H9 (cell line): ENCODE results near the gene ABCC4. TPM values are rescaled to one million over a fixed set of nuclear protein-coding genes. Genes with fewer than 3 reads are reported as not detected.

Experiments used
- DNase-seq: peaks from one replicate; pipeline ENCODE4 v3.0.0-alpha.2; 2017
- H2AFZ ChIP-seq: one replicate; pipeline ENCODE4 v1.6.1; 2013; ENCODE audit warnings: mild to moderate bottlenecking, low read length, control low read depth, moderate library complexity
- H2AK5ac ChIP-seq: 2 replicates; pipeline ENCODE4 v1.6.1; 2013; ENCODE audit warnings: low read length, control low read depth, mixed read lengths; ENCODE audit not compliant: insufficient read length
- H2BK120ac ChIP-seq: one replicate; pipeline ENCODE4 v1.6.1; 2013; ENCODE audit warnings: low read depth, mild to moderate bottlenecking, low read length, control low read depth, inconsistent platforms; ENCODE audit not compliant: poor library complexity, severe bottlenecking
- H2BK12ac ChIP-seq: 2 replicates; pipeline ENCODE4 v1.6.1; 2013; ENCODE audit warnings: low read length, control low read depth, mixed read lengths, low read depth; ENCODE audit not compliant: insufficient read length
- H2BK15ac ChIP-seq: 2 replicates; pipeline ENCODE4 v1.6.1; 2013; ENCODE audit warnings: low read depth, low read length, control low read depth
- H2BK20ac ChIP-seq: one replicate; pipeline ENCODE4 v1.6.1; 2013; ENCODE audit warnings: low read depth, mild to moderate bottlenecking, low read length, control low read depth, inconsistent platforms; ENCODE audit not compliant: poor library complexity, severe bottlenecking
- H2BK5ac ChIP-seq: 2 replicates; pipeline ENCODE4 v1.6.1; 2013; ENCODE audit warnings: low read length, control low read depth, mixed read lengths; ENCODE audit not compliant: insufficient read length
- H3K14ac ChIP-seq: 2 replicates; pipeline ENCODE4 v1.6.1; 2013; ENCODE audit warnings: low read length, control low read depth; ENCODE audit not compliant: insufficient read depth
- H3K18ac ChIP-seq: 2 replicates; pipeline ENCODE4 v1.6.1; 2013; ENCODE audit warnings: low read depth, mild to moderate bottlenecking, mixed read lengths, low read length, control low read depth; ENCODE audit not compliant: insufficient read length
- H3K23ac ChIP-seq: 2 replicates; pipeline ENCODE4 v1.6.1; 2013; ENCODE audit warnings: low read length, control low read depth, mixed read lengths, low read depth; ENCODE audit not compliant: insufficient read length
- H3K23me2 ChIP-seq: 2 replicates; pipeline ENCODE4 v1.6.1; 2013; ENCODE audit warnings: low read depth, mild to moderate bottlenecking, mixed read lengths, low read length, control low read depth; ENCODE audit not compliant: insufficient read length, poor library complexity, severe bottlenecking
- H3K27ac ChIP-seq: 2 replicates; pipeline ENCODE4 v1.5.1; 2013; ENCODE audit warnings: low read length, control low read depth, mixed read lengths, low read depth; ENCODE audit not compliant: insufficient read length
- H3K27me3 ChIP-seq: 2 replicates; pipeline ENCODE4 v1.6.1; 2013; ENCODE audit warnings: low read length, control low read depth, inconsistent platforms; ENCODE audit not compliant: insufficient read depth
- H3K4ac ChIP-seq: 2 replicates; pipeline ENCODE4 v1.6.1; 2013; ENCODE audit warnings: low read depth, mild to moderate bottlenecking, control low read depth, inconsistent platforms, low read length, moderate library complexity
- H3K4me1 ChIP-seq: 2 replicates; pipeline ENCODE4 v1.6.1; 2013; ENCODE audit warnings: low read length, control low read depth, inconsistent platforms; ENCODE audit not compliant: insufficient read depth
- H3K4me2 ChIP-seq: 2 replicates; pipeline ENCODE4 v1.6.1; 2013; ENCODE audit warnings: low read length, control low read depth, mixed read lengths; ENCODE audit not compliant: insufficient read length, insufficient read depth
- H3K56ac ChIP-seq: 2 replicates; pipeline ENCODE4 v1.6.1; 2013; ENCODE audit warnings: low read depth, mild to moderate bottlenecking, mixed read lengths, low read length, control low read depth; ENCODE audit not compliant: insufficient read length
- H3K79me1 ChIP-seq: 2 replicates; pipeline ENCODE4 v1.6.1; 2013; ENCODE audit warnings: low read depth, mild to moderate bottlenecking, moderate library complexity, low read length, control low read depth, inconsistent platforms; ENCODE audit not compliant: insufficient read depth, poor library complexity, severe bottlenecking
- H3K79me2 ChIP-seq: 2 replicates; pipeline ENCODE4 v1.6.1; 2013; ENCODE audit warnings: low read length, control low read depth, inconsistent platforms; ENCODE audit not compliant: insufficient read depth
- H3K9ac ChIP-seq: 2 replicates; pipeline ENCODE4 v1.6.1; 2013; ENCODE audit warnings: low read length, control low read depth, mixed read lengths; ENCODE audit not compliant: insufficient read length; ENCODE audit errors: extremely low read depth
- H3K9me3 ChIP-seq: one replicate; pipeline ENCODE4 v1.6.1; 2013; ENCODE audit warnings: low read depth, low read length, inconsistent platforms; ENCODE audit not compliant: control insufficient read depth
- H3T11ph ChIP-seq: one replicate; pipeline ENCODE4 v1.6.1; 2013; ENCODE audit warnings: mild to moderate bottlenecking, low read length, control low read depth, inconsistent platforms
- H4K20me1 ChIP-seq: one replicate; pipeline ENCODE4 v1.6.1; 2013; ENCODE audit not compliant: control insufficient read depth, insufficient read length, insufficient read depth
- H4K5ac ChIP-seq: 2 replicates; pipeline ENCODE4 v1.6.1; 2013; ENCODE audit warnings: low read depth, mild to moderate bottlenecking, mixed read lengths, low read length, control low read depth; ENCODE audit not compliant: insufficient read length
- H4K8ac ChIP-seq: replicated peaks from 2 replicates; pipeline ENCODE4 v1.6.1; 2013; ENCODE audit warnings: low read length, control low read depth, mixed read lengths, low read depth; ENCODE audit not compliant: insufficient read length
- H4K91ac ChIP-seq: 2 replicates; pipeline ENCODE4 v1.6.1; 2013; ENCODE audit warnings: low read depth, mild to moderate bottlenecking, moderate library complexity, mixed read lengths, low read length, control low read depth; ENCODE audit not compliant: insufficient read length
- H3K27ac Mint-ChIP-seq, 3 experiments: 2 replicates in 2 of 3; 3 replicates in 1 of 3; pipeline ENCODE4 v1.8.0; 2020 to 2021; ENCODE audit warnings: mixed read lengths in 3 of 3, mild to moderate bottlenecking in 1 of 3, moderate library complexity in 1 of 3
- H3K27me3 Mint-ChIP-seq: 2 replicates; pipeline ENCODE4 v1.8.0; 2021; ENCODE audit warnings: low read depth, mild to moderate bottlenecking, moderate library complexity, mixed read lengths
- H3K36me3 Mint-ChIP-seq, 3 experiments: 2 replicates in 2 of 3; 3 replicates in 1 of 3; pipeline ENCODE4 v1.8.0; 2020 to 2021; ENCODE audit warnings: low read depth in 3 of 3, mixed read lengths in 3 of 3; ENCODE audit not compliant: insufficient read depth in 1 of 3
- H3K4me1 Mint-ChIP-seq, 2 experiments: 2 replicates each; pipeline ENCODE4 v1.8.0; 2020; ENCODE audit warnings: mixed read lengths in 2 of 2
- H3K4me3 Mint-ChIP-seq, 2 experiments: 2 replicates in 1 of 2; 3 replicates in 1 of 2; pipeline ENCODE4 v1.8.0; 2020 to 2021; ENCODE audit warnings: mild to moderate bottlenecking in 2 of 2, mixed read lengths in 2 of 2, moderate library complexity in 1 of 2
- H3K9me3 Mint-ChIP-seq, 2 experiments: 2 replicates in 1 of 2; 3 replicates in 1 of 2; pipeline ENCODE4 v1.8.0; 2020; ENCODE audit warnings: mild to moderate bottlenecking in 2 of 2, mixed read lengths in 2 of 2, moderate library complexity in 1 of 2
- CTCF ChIP-seq: fragments of 200-600 bp; sonication (generic); conservative IDR thresholded peaks from 3 replicates; pipeline ENCODE4 v1.8.0; 2021; ENCODE audit warnings: antibody characterized with exemption, mild to moderate bottlenecking
- WGBS: extraction: QIAGEN DNeasy Blood & Tissue Kit; methylation state at CpG from one replicate; pipeline ENCODE4 v1.1.7; 2013; ENCODE audit warnings: missing lambda C conversion rate, low lambda C conversion rate, mixed read lengths; ENCODE audit not compliant: insufficient read length; ENCODE audit errors: extremely low coverage; 5-methylcytosine and 5-hydroxymethylcytosine counted together
- total RNA-seq: library from RNA; stranded (reverse); gene quantifications from 2 replicates; pipeline ENCODE4 v1.2.1, GENCODE V29; 2021

The ABCC4 gene
- total RNA-seq, 1 experiment from 2014 or later, result 5.9 TPM

- Histone ChIP-seq H2BK15ac (no peak overlapping the region), H3K27me3 (no peaks in the 10 kb centered on the region), H3K79me1 (no peaks in the 10 kb centered on the region), H4K20me1 (no peaks in the 10 kb centered on the region), H2AK5ac (no peak overlapping the region), H3K14ac (no peak overlapping the region), H4K5ac (no peak overlapping the region), H4K91ac (no peak overlapping the region), H3K23ac (no peak overlapping the region), H3K4me1 (no peaks in the 10 kb centered on the region), H3K79me2 (no peaks in the 10 kb centered on the region), H2BK12ac (no peak overlapping the region), H3T11ph (no peak overlapping the region), H2BK20ac (no peak overlapping the region), H3K56ac (no peak overlapping the region), H2BK120ac (no peak overlapping the region), H3K18ac (no peak overlapping the region), H2AFZ (no peak overlapping the region), H3K9ac (no peak overlapping the region), H3K27ac (no peak overlapping the region), H3K23me2 (no peaks in the 10 kb centered on the region), H4K8ac (no peak overlapping the region), H3K4ac (no peak overlapping the region), H2BK5ac (no peak overlapping the region), H3K4me2 (no peak overlapping the region), H3K9me3 (no peaks in the 10 kb centered on the region)
- DNase-seq, result no peak
- Mint-ChIP-seq H3K9me3 (no peaks in the 10 kb centered on the region), H3K4me1 (peaks cover 0 to 5% of the 10 kb centered on the region in 2 experiments; a peak in 2 of 4 replicates), H3K27me3 (no peaks in the 10 kb centered on the region), H3K4me3 (no peak overlapping the region), H3K27ac (no peak overlapping the region), H3K36me3 (no peaks in the 10 kb centered on the region)
- no CpG with 5 or more reads among the region's 1 CpG for WGBS
- no peak for TF ChIP-seq CTCF
These were observed 46.9 kb downstream of the ABCC4 start for GRCh38 chr13:95254339-95254738.
